ENCODE data around the gene NMRK2. TPM values are rescaled to one million over a fixed set of nuclear protein-coding genes. Genes with fewer than 3 reads are reported as not detected.

Gene NMRK2
- polyA plus RNA-seq, 1 of the 3 experiments (the other 2 are of a cell fraction), result not detected

DNA sequence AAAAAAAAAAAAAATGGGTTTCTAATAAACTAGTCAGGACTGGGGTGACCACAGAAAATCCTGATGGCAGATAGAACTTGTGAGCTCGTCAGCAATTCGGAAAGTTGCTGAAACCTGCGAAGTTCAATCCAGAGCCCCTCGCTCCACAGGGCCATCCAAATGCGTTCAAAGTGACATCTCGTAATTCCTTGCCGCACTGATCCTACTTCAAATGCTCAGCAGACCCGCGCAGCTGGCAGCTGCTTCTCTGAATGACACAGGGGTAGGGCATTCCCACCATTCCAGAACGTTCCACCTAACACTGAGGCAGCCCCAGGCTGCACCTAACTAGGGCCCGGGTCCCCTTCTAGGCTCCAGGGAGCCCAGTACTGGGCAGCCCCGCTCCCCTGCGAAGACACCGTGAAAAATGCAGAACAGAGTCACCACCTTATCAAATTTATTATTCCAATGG, 42.8 kb downstream of the NMRK2 start:
- ChIA-PET CTCF (interaction anchor here (1.2 to 1.9 kb wide), 3 partner anchors 8 to 12 kb away, joined by 4 to 8 read pairs (median 5); partner anchors contain the start of gene EEF2), POLR2A (interaction anchor here (2.8 kb wide), 1 partner anchor 9 kb away, joined by 17 read pairs; the partner anchor contains the start of gene EEF2)
- peaks cover 57% of the 10 kb centered on the region for H3F3A ChIP-seq (replicated peaks; ENCODE audit: insufficient read depth)
- peaks cover 0 to 2% of the 10 kb centered on the region in 2 experiments; a peak in 1 of 4 replicates for H3K4me1 ChIP-seq (ENCODE audit: control insufficient read depth in 1 of 2, insufficient read depth in 2 of 2, low read depth in 1 of 2, low read length in 1 of 2)
- H3K4me2 ChIP-seq, result no peak overlapping the region
- no peak overlapping the region for H3K9ac ChIP-seq
- peaks cover 41% of the 10 kb centered on the region for H3K79me2 ChIP-seq (ENCODE audit: insufficient read depth)
- H3K9me3 ChIP-seq, result no peaks in the 10 kb centered on the region
- H4K20me1 ChIP-seq (ENCODE audit: insufficient read depth), result peaks cover 75% of the 10 kb centered on the region
- DNase-seq, result no peak
- no peaks in the 10 kb centered on the region for H3K9me2 ChIP-seq
- WGBS (ENCODE audit: low lambda C conversion rate), result 92% methylated on average over 13 of the region's 14 CpGs
- H3K27me3 ChIP-seq (ENCODE audit: insufficient read depth), result no peaks in the 10 kb centered on the region
- H3K4me3 ChIP-seq (ENCODE audit: low read depth in 2 of 2, low read length in 1 of 2), result no peak overlapping the region
- no peak overlapping the region for H3K27ac ChIP-seq (ENCODE audit: low read depth in 2 of 2, low read length in 1 of 2)
- peaks cover 48 to 51% of the 10 kb centered on the region in 2 experiments for H3K36me3 ChIP-seq (replicated peaks in 1 of 2; ENCODE audit: control insufficient read depth in 1 of 2, insufficient read depth in 2 of 2, low read length in 1 of 2)
- TF ChIP-seq FOXM1 (IDR thresholded peaks at IDR 0.05; ENCODE audit: low read depth) (no peak), MAX (IDR thresholded peaks at IDR 0.05; ENCODE audit: low read depth) (no peak), RFX5 (IDR thresholded peaks at IDR 0.05; ENCODE audit: low read length) (no peak), EP300 (IDR thresholded peaks at IDR 0.05; ENCODE audit: borderline replicate concordance in 1 of 2, low read depth in 1 of 2, low read length in 1 of 2) (no peak), SIN3A (IDR thresholded peaks at IDR 0.05; ENCODE audit: borderline replicate concordance, low read depth, low read length) (no peak), POLR2AphosphoS5 (IDR thresholded peaks at IDR 0.05; ENCODE audit: low read depth, low read length) (peak; percentile 53), USF2 (IDR thresholded peaks at IDR 0.05; ENCODE audit: borderline replicate concordance, low read depth, low read length) (no peak)
- H2AFZ ChIP-seq (ENCODE audit: low read depth), result no peak overlapping the region

GRCh38 chr19:3976495-3977241, 43.8 kb downstream of the NMRK2 start:
- Histone ChIP-seq H3K9ac (no peak overlapping the region), H3K4me3 (ENCODE audit: low read depth in 2 of 2, low read length in 1 of 2) (peak overlapping the region in 1 of 2 experiments; percentile 22; a peak in 1 of 4 replicates), H2AFZ (ENCODE audit: low read depth) (no peak overlapping the region), H3K9me3 (no peaks in the 10 kb centered on the region), H3K4me2 (no peak overlapping the region), H3K27ac (ENCODE audit: low read depth in 2 of 2, low read length in 1 of 2) (peak overlapping the region; percentile 4 to 14; a peak in 1 of 4 replicates), H3F3A (replicated peaks; ENCODE audit: insufficient read depth) (peaks cover 63% of the 10 kb centered on the region), H4K20me1 (ENCODE audit: insufficient read depth) (peaks cover 81% of the 10 kb centered on the region), H3K27me3 (ENCODE audit: insufficient read depth) (no peaks in the 10 kb centered on the region), H3K4me1 (ENCODE audit: control insufficient read depth in 1 of 2, insufficient read depth in 2 of 2, low read depth in 1 of 2, low read length in 1 of 2) (no peaks in the 10 kb centered on the region; a peak in 1 of 4 replicates), H3K36me3 (replicated peaks in 1 of 2; ENCODE audit: control insufficient read depth in 1 of 2, insufficient read depth in 2 of 2, low read length in 1 of 2) (peaks cover 58 to 61% of the 10 kb centered on the region in 2 experiments), H3K9me2 (no peaks in the 10 kb centered on the region), H3K79me2 (ENCODE audit: insufficient read depth) (peaks cover 48% of the 10 kb centered on the region)
- TF ChIP-seq FOSL2 (IDR thresholded peaks at IDR 0.05; ENCODE audit: borderline replicate concordance, low read depth) (no peak), REST (IDR thresholded peaks at IDR 0.05; ENCODE audit: low read depth, low read length) (no peak), JUND (IDR thresholded peaks at IDR 0.05) (no peak), FOXM1 (IDR thresholded peaks at IDR 0.05; ENCODE audit: low read depth) (no peak), CTCF (IDR thresholded peaks at IDR 0.05) (no peak)
- ChIA-PET POLR2A (interaction anchor here (2.8 kb wide), 1 partner anchor 8 kb away, joined by 17 read pairs; the partner anchor contains the start of gene EEF2), CTCF (interaction anchor here (1.0 to 3.6 kb wide), 4 partner anchors 9 to 164 kb away, joined by 3 to 15 read pairs (median 6); partner anchors contain the start of gene EEF2)
- WGBS (ENCODE audit: low lambda C conversion rate), result 94% methylated on average over 16 of the region's 29 CpGs
- peak; percentile 19 for DNase-seq

Data from SK-N-SH (cell line).